Amygdala (tissue), 56 donors: ENCODE data around the gene LAMTOR2.
"Not testable (repeated sequence)": the region's sequence is repeated elsewhere in the genome, so short reads cannot be mapped to it uniquely, and the experiment has no call there.

Source experiments
- DNase-seq, 56 donors: peaks; one replicate each; lab custom pipeline; 2025; lab: John Stamatoyannopoulos, UW

LAMTOR2 gene

GRCh38 chr1:156051011-156051725 is 3.4 kb upstream of the LAMTOR2 start:
- no peak for DNase-seq

DNA sequence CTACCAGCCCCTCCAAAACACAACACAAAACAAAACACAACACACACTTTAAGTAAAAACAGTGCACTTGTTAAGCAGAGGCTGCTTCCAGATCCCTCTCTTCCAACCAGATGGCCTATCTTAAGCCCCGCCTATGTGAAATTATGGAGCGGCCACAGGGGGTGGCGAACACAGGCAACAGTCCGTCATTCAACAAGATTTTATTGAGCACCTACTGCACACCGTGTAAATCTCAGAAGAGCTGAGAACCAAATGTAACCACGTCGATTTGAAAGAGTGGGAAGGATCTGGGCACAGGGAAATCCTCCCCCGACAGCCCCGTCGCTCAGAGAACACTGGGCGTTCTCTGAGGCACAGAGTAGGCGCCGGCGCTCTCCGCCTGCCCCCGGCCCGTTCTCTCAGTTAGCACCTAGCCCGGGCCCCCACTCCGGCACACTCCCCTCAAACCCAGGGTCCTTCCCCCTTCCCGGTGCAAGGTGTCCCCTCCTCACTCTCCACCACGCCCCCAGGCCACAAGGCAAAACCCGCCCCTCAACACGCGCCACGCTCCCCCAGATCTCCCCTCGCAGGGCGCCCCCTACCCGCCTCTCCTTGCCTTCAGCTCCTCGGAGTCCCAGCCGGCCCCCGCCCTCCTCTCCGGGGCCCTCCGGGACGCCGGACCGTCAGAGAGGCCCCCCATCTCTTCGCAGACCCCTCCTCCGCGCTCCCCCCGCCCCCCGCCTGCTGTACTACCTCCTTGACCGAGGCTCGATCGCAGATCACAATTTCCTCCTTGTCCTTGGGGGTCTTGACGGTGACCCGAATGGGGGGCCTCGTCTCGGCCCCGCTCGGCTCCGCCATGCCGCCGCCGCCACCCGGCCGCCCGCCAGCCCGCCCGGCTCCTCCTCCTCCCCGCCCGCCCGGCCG is 1.5 kb upstream of the LAMTOR2 start:
- peak in 36 of 56 donors; percentile 21 to 67 (median 46) for DNase-seq

DNA sequence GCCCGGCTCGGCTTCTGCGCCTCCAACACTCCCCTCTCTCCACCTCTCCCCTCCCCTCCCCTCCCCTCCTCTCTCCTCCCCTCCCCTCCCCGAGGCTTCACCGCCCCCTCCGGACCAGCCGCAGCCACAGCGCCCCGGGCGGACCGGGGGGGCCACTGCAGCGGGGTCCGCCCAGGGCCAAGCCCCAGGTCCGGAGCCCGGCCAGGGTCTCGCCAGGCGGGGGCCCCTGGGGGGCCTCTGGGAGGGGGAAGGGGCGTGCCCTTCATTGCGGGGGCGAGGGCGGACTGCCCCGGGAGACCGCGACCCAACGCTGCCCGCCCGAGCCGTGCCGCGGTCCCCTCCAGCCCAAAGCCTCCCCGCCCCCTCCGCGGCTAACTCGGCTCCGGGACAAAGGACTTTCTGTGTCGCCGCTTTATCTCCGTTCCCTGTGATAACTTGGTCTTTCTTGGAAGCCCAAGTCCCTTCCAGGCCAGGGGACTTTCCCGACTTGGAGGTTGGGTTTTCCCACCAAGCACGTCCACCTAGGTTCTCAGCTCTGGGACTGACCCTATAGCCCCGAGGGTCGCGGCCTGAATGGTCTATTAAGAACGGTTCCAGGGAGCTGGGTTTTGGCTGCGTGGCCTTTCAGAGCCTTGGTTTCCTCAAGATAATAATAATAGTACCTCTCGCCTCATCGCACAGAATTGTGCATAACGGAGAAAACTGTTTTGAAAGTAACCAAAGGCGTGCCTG is 648 bp upstream of the LAMTOR2 start, which contains the start of gene UBQLN4:
TSS of gene UBQLN4 (minus strand) at position 31 of the 732 bp plus-strand sequence. CDS start 97 bp downstream, outside the sequence.
- peak in 55 of 56 donors; percentile 34 to 93 (median 82) for DNase-seq

- peak in 2 of 56 donors; percentile 33 to 48 for DNase-seq
Measured at GRCh38 chr1:156055281-156056048, 883 bp downstream of the LAMTOR2 start.

DNA sequence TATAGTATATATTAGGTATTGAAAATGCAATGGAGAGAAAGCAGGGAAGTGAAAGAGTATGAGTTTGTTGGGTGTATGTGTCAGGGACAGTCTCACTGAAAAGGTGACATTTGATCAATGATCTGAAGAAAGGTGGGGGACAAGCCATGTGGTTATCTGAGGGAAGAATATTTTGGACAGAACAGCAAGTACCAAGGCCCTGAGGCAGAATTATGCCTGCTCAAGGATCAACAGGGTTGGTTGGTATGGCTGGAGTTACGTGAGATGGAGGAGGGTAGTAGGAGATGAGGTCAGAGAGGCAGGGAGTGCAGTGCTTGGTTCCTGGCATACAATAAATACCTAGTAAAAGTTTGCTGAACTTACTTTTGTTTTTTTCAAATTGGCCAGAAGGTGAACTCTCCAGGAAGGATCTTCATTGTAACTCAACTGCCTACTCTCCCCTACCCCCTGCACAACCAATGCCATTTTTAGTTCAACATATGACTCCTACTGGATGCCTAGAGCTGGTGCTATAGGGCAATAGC is 1.8 kb downstream of the LAMTOR2 start:
- no peak for DNase-seq

GRCh38 chr1:156060937-156061636 is 6.5 kb downstream of the LAMTOR2 start, which contains the start of gene RAB25:
TSS of gene RAB25 (plus strand) at chr1:156061160. CDS start at chr1:156061401, 241 bp downstream.
- DNase-seq, result no peak

GRCh38 chr1:156062189-156062588 is 7.6 kb downstream of the LAMTOR2 start:
- no peak for DNase-seq

DNA sequence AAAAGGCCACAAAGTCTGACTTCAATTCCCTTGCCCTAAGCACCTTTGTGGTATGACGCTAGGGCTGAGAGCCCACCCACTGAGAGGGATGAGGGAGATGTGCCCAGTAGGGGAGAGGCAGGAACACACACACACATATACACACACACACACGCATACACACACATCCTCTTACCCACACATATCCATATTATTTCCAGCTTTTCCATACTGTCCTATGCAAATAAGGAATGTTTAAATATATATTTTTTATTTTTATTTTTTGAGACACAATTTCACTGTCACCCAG is 9.4 kb downstream of the LAMTOR2 start:
- no peak for DNase-seq

DNA sequence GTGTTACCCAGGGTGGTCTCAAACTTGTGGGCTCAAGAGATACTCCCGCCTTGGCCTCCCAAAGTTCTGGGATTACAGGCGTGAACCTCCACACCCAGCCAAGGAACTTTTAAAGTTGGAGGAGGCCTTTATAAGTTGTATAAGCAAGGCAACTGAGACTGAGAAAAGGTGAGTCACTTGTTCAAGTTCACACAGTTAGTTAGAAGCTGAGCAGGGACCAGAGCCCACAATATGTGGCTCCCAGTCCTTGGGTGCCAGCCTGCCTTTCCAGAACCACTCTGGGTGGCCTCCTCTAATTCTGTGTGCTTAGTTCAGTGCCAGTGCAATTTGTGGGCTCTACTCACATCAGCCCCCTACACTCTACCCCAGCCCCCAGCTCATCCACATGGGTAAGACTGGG is 10.0 kb downstream of the LAMTOR2 start:
- DNase-seq, result no peak

GRCh38 chr1:156065212-156065611 is 10.6 kb downstream of the LAMTOR2 start:
- DNase-seq, result peak in 1 of 56 donors; percentile 24

- no peak for DNase-seq
Measured at GRCh38 chr1:156065871-156066270, 11.3 kb downstream of the LAMTOR2 start.

DNA sequence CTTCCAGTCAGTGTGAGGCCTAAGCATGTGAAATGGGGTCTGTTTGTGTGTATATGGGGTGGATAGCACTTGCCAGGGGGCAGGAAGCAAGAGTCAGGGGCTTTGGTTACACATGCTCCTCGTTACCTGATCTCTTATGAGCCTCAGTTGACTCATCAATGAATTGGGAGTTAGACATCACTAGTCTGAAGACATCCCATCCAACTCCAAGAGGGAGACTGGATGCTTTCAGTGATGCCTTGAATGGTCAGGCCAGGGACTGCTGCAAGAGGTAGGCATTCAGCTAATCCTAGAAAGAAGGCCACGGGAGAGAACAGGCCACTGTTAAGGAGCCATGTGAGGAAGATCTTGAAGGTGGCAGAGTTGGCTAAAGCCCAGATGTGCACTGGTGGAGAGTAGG is 12.7 kb downstream of the LAMTOR2 start:
- no peak for DNase-seq

- no peak for DNase-seq
Measured at GRCh38 chr1:156069490-156070455, 15.2 kb downstream of the LAMTOR2 start.

DNA sequence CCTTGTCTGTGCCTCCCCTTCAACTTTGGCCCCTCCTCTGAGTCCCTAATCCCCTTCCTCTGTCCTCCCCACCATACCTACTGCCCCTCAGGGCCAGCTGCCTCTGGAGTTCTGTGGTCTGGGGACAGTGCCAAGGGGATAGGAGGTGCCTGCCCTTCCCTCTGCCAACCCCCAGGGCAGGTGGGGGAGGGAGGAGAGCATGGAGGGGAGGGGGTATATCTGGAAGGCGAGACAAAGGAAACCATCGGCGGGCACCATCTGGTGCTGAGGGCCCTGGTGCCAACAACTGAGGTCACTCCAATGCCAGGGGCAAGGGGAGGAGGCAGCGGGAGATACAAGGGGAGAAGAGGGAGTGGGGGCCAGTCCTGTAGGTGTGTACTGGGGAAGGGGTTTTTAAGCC is 16.0 kb downstream of the LAMTOR2 start:
- peak in 1 of 56 donors; percentile 13 for DNase-seq

DNA sequence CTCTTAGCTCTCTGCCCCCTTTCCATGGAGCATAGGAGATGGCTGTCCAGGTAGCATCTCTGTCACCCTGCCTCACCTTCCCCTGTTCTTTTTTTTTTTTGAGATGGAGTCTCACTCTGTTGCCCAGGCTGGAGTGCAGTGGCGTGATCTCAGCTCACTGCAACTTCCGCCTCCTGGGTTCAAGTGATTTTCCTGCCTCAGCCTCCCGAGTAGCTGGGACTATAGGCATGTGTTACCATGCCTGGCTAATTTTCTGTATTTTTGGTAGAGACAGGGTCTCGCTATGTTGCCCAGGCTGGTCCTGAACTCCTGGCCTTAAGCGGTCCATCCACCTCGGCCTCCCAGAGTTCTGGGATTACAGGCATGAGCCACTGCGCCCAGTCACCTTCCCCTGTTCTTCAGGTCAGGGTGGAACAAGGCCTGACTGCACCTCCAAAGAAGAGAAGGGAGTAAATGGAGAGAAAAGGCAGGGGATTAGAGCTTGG is 16.8 kb downstream of the LAMTOR2 start:
- DNase-seq, result not testable (repeated sequence)

DNA sequence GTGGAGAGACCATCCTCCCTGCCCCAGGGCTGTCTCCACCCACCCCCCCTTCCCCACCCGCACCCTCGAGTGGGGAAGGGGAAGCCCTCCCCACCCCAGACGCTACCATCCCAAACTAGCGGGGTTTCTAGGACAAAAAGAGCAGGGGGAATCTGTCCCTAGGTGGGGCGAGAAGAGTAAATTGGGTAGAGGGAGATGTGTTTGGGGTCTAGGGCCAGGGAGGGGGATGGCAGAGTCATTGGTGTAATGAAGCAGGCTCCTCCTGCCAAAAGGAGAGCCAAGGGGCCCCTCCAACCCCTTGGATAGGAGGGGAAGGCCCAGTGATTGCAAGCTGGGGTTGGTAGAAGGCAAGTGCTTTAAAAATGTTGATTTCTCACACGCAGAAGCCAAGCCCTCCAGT is 17.7 kb downstream of the LAMTOR2 start:
- no peak for DNase-seq

- DNase-seq, result no peak
Measured at GRCh38 chr1:156073110-156073687, 18.6 kb downstream of the LAMTOR2 start.
